Prostate gland (tissue), 2 donors: ENCODE measurements around the gene TAAR1. TPM values are rescaled to one million over a fixed set of nuclear protein-coding genes. Genes with fewer than 3 reads are reported as not detected.

Source experiments
- DNase-seq: peaks from one replicate; pipeline ENCODE4 v3.0.0-alpha.2; 2019; ENCODE audit warnings: low spot score
- H3K27ac ChIP-seq, 2 donors: fragments of 200-600 bp; sonication (generic); 2 replicates each; pipeline ENCODE4 v1.5.1; 2017 to 2019
- H3K27me3 ChIP-seq: fragments of 200-600 bp; sonication (generic); replicated peaks from 2 replicates; pipeline ENCODE4 v1.5.1; 2019; ENCODE audit not compliant: insufficient read depth
- H3K36me3 ChIP-seq, 2 donors: fragments of 200-600 bp; sonication (generic); 1 replicate in 1 of 2; 2 replicates in 1 of 2; pipeline versions ENCODE4 v1.5.1 to v1.8.1; 2017 to 2019
- H3K4me1 ChIP-seq: fragments of 200-600 bp; sonication (generic); replicated peaks from 2 replicates; pipeline ENCODE4 v1.5.1; 2019
- H3K4me3 ChIP-seq, 2 donors: fragments of 200-600 bp; sonication (generic); 2 replicates each; pipeline ENCODE4 v1.5.1; 2017 to 2019
- H3K9me3 ChIP-seq: fragments of 200-600 bp; sonication (generic); 2 replicates; pipeline ENCODE4 v1.5.1; 2017
- CTCF ChIP-seq, 4 experiments: fragments of 200-600 bp in 2 of 4; fragments of 450-650 bp in 2 of 4; sonication (generic) in 2 of 4; IDR thresholded peaks; 1 replicate in 3 of 4; 2 replicates in 1 of 4; pipeline ENCODE4 v1.5.1; 2016 to 2019; ENCODE audit warnings: antibody characterized with exemption in 4 of 4, mild to moderate bottlenecking in 2 of 4, moderate library complexity in 2 of 4
- POLR2A ChIP-seq: fragments of 450-650 bp; IDR thresholded peaks from one replicate; pipeline ENCODE4 v1.6.1; 2016; ENCODE audit warnings: antibody characterized with exemption, mild to moderate bottlenecking
- POLR2AphosphoS5 ChIP-seq: sonication (generic); formaldehyde crosslinking; IDR thresholded peaks from one replicate; pipeline ENCODE4 v1.6.1; 2017; ENCODE audit warnings: antibody characterized with exemption
- WGBS: methylation state at CpG from one replicate; pipeline ENCODE4 v1.1.5; 2018; 5-methylcytosine and 5-hydroxymethylcytosine counted together
- intact Hi-C: fragments of 100-400 bp; cut with DNase I; formaldehyde crosslinking; loops from one replicate; pipeline ENCODE4 v1.14.2; 2022
- total RNA-seq, 2 donors: library from RNA; depleted of rRNA; stranded (reverse); fragments of >200 nt; gene quantifications; one replicate each; pipeline ENCODE4 v1.1.0, GENCODE V29; 2016

Gene TAAR1
- total RNA-seq, 2 donors from 2014 or later: not detected

GRCh38 chr6:132598473-132598872 is 60.5 kb downstream of the TAAR1 start:
- H3K27ac ChIP-seq: no peak overlapping the region
- no peaks in the 10 kb centered on the region for H3K9me3 ChIP-seq
- intact Hi-C loops: no loop called here
- no peaks in the 10 kb centered on the region for H3K4me1 ChIP-seq
- TF ChIP-seq CTCF (IDR thresholded peaks at IDR 0.05) (no peak), POLR2A (no peak), POLR2AphosphoS5 (no peak)
- WGBS: 51% methylated on average over 3 of the region's 3 CpGs
- no peak overlapping the region for H3K4me3 ChIP-seq
- DNase-seq: no peak
- H3K27me3 ChIP-seq: no peaks in the 10 kb centered on the region
- H3K36me3 ChIP-seq: no peaks in the 10 kb centered on the region

- no peak for DNase-seq
- Histone ChIP-seq H3K36me3 (no peaks in the 10 kb centered on the region), H3K4me3 (no peak overlapping the region), H3K4me1 (no peaks in the 10 kb centered on the region), H3K27ac (no peak overlapping the region), H3K9me3 (no peaks in the 10 kb centered on the region), H3K27me3 (no peaks in the 10 kb centered on the region)
- 72% methylated on average over 6 of the region's 6 CpGs for WGBS
- TF ChIP-seq CTCF (IDR thresholded peaks at IDR 0.05): no peak
- TF ChIP-seq POLR2A: no peak
- TF ChIP-seq POLR2AphosphoS5: no peak
- intact Hi-C loops: no loop called here
Measured at GRCh38 chr6:132596201-132596600, 62.8 kb downstream of the TAAR1 start.

Other genes starting within 250 kb of the TAAR1 start
- 10 to 100 TPM; 17.6 to 27.1 TPM for gene STX7, start 146.1 kb downstream of the TAAR1 start, total RNA-seq
- not detected for gene TAAR9, start 120.9 kb downstream of the TAAR1 start, total RNA-seq
- gene TAAR8, start 106.5 kb downstream of the TAAR1 start, total RNA-seq: not detected
- gene TAAR6, start 88.9 kb downstream of the TAAR1 start, total RNA-seq: not detected
- not detected for gene TAAR5, start 69.4 kb downstream of the TAAR1 start, total RNA-seq
- not detected for gene TAAR2, start 34.9 kb downstream of the TAAR1 start, total RNA-seq
- under 1 TPM; 0.32 to 0.34 TPM for gene VNN1, start 54.9 kb upstream of the TAAR1 start, total RNA-seq
- gene VNN2, start 98.7 kb upstream of the TAAR1 start, total RNA-seq: 1 to 10 TPM in 1 of 2 donors, not detected in 1; 1.5 TPM
- gene SLC18B1, start 139.5 kb upstream of the TAAR1 start, total RNA-seq: 1 to 10 TPM; 5.4 to 7.7 TPM
- 1,000 to 10,000 TPM in 1 of 2 donors, 100 to 1,000 TPM in 1; 943 to 2,133 TPM for gene RPS12, start 155.4 kb upstream of the TAAR1 start, total RNA-seq